ENCODE measurements around the gene PRSS48. TPM values are rescaled to one million over a fixed set of nuclear protein-coding genes. Genes with fewer than 3 reads are reported as not detected.
"Not testable (repeated sequence)": the region's sequence is repeated elsewhere in the genome, so short reads cannot be mapped to it uniquely, and the experiment has no call there.

PRSS48 gene
- total RNA-seq, 2 donors from 2014 or later = not detected

GRCh38 chr4:151228189-151229119 lies 48.5 kb upstream of the PRSS48 start:
- DNase-seq = no peak
- Histone ChIP-seq H3K9ac (ENCODE audit: extremely low read depth, low read length, poor library complexity, severe bottlenecking) (no peak overlapping the region), H3K27ac (ENCODE audit: low read depth, low read length) (no peak overlapping the region), H3K4me1 (ENCODE audit: control insufficient read depth, insufficient read depth, low read length) (no peaks in the 10 kb centered on the region), H3K36me3 (ENCODE audit: control insufficient read depth, insufficient read depth, low read length) (no peaks in the 10 kb centered on the region), H3K4me3 (ENCODE audit: low read length) (no peak overlapping the region), H3K9me3 (ENCODE audit: control insufficient read depth, low read length) (no peaks in the 10 kb centered on the region), H3K27me3 (ENCODE audit: control insufficient read depth, insufficient read depth, low read length, poor library complexity, severe bottlenecking) (no peaks in the 10 kb centered on the region)
- peaks cover 18% of the 10 kb centered on the region for H3K36me3 Mint-ChIP-seq (ENCODE audit: low read depth)
- H3K27ac Mint-ChIP-seq = no peak overlapping the region
- WGBS, 2 experiments (ENCODE audit: insufficient coverage in 1 of 2, insufficient read length in 1 of 2) = 95% methylated on average over 4 of the region's 6 CpGs; no CpG with 5 or more reads in 1 of the 2 experiments
- H3K4me1 Mint-ChIP-seq = no peaks in the 10 kb centered on the region
- TF ChIP-seq, protein P1, sequence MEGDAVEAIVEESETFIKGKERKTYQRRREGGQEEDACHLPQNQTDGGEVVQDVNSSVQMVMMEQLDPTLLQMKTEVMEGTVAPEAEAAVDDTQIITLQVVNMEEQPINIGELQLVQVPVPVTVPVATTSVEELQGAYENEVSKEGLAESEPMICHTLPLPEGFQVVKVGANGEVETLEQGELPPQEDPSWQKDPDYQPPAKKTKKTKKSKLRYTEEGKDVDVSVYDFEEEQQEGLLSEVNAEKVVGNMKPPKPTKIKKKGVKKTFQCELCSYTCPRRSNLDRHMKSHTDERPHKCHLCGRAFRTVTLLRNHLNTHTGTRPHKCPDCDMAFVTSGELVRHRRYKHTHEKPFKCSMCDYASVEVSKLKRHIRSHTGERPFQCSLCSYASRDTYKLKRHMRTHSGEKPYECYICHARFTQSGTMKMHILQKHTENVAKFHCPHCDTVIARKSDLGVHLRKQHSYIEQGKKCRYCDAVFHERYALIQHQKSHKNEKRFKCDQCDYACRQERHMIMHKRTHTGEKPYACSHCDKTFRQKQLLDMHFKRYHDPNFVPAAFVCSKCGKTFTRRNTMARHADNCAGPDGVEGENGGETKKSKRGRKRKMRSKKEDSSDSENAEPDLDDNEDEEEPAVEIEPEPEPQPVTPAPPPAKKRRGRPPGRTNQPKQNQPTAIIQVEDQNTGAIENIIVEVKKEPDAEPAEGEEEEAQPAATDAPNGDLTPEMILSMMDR (conservative IDR thresholded peaks at IDR 0.05) = no peak
- H3K27me3 Mint-ChIP-seq (ENCODE audit: insufficient read depth) = no peaks in the 10 kb centered on the region
- H3K9me3 Mint-ChIP-seq = no peaks in the 10 kb centered on the region
- H3K4me3 Mint-ChIP-seq = no peak overlapping the region

GRCh38 chr4:151231915-151232595 lies 44.9 kb upstream of the PRSS48 start:
- TF ChIP-seq, protein P1 (conservative IDR thresholded peaks at IDR 0.05) = no peak
- H3K9ac ChIP-seq (ENCODE audit: extremely low read depth, low read length, poor library complexity, severe bottlenecking) = no peak overlapping the region
- no peak overlapping the region for H3K4me3 ChIP-seq (ENCODE audit: low read length)
- no peak overlapping the region for H3K27ac ChIP-seq (ENCODE audit: low read depth, low read length)
- no peaks in the 10 kb centered on the region for H3K27me3 Mint-ChIP-seq (ENCODE audit: insufficient read depth)
- no peaks in the 10 kb centered on the region for H3K4me1 Mint-ChIP-seq
- H3K27ac Mint-ChIP-seq = no peak overlapping the region
- H3K27me3 ChIP-seq (ENCODE audit: control insufficient read depth, insufficient read depth, low read length, poor library complexity, severe bottlenecking) = no peaks in the 10 kb centered on the region
- H3K4me3 Mint-ChIP-seq = no peak overlapping the region
- H3K36me3 Mint-ChIP-seq (ENCODE audit: low read depth) = peaks cover 20% of the 10 kb centered on the region
- no peak for DNase-seq
- H3K9me3 ChIP-seq (ENCODE audit: control insufficient read depth, low read length) = peaks cover 5% of the 10 kb centered on the region
- no peaks in the 10 kb centered on the region for H3K4me1 ChIP-seq (ENCODE audit: control insufficient read depth, insufficient read depth, low read length)
- no peaks in the 10 kb centered on the region for H3K36me3 ChIP-seq (ENCODE audit: control insufficient read depth, insufficient read depth, low read length)
- peaks cover 7% of the 10 kb centered on the region for H3K9me3 Mint-ChIP-seq
- WGBS, 2 experiments (ENCODE audit: insufficient coverage in 1 of 2, insufficient read length in 1 of 2) = 84 to 97% methylated on average over 6 to 7 of the region's 7 CpGs

DNA sequence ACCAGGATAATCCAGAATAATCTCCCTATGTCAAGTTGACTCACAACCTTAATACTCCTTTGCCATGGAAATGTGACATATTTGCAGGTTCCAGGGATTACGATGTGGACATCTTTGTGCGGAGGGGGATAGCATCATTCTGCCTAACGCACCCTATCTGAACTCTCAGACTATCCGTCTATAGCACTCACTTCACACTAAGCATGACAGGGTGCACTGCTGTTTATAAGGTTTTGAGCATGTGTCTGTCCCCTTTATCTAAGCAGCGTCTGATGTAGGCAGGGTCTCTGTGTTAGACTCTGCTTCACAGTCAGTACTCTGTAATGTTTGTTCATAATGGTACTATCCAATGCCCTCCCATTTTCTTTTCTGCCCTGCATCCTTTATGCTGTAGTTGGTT lies 43.4 kb upstream of the PRSS48 start:
- H3K27me3 ChIP-seq (ENCODE audit: control insufficient read depth, insufficient read depth, low read length, poor library complexity, severe bottlenecking) = no peaks in the 10 kb centered on the region
- no peaks in the 10 kb centered on the region for H3K4me1 Mint-ChIP-seq
- no peak overlapping the region for H3K9ac ChIP-seq (ENCODE audit: extremely low read depth, low read length, poor library complexity, severe bottlenecking)
- 94 to 99% methylated on average over 4 to 5 of the region's 5 CpGs for WGBS, 2 experiments (ENCODE audit: insufficient coverage in 1 of 2, insufficient read length in 1 of 2)
- peaks cover 7% of the 10 kb centered on the region for H3K9me3 Mint-ChIP-seq
- no peaks in the 10 kb centered on the region for H3K27me3 Mint-ChIP-seq (ENCODE audit: insufficient read depth)
- H3K4me3 ChIP-seq (ENCODE audit: low read length) = no peak overlapping the region
- H3K36me3 ChIP-seq (ENCODE audit: control insufficient read depth, insufficient read depth, low read length) = no peaks in the 10 kb centered on the region
- no peak overlapping the region for H3K4me3 Mint-ChIP-seq
- no peak overlapping the region for H3K27ac ChIP-seq (ENCODE audit: low read depth, low read length)
- no peak overlapping the region for H3K27ac Mint-ChIP-seq
- TF ChIP-seq, protein P1 (conservative IDR thresholded peaks at IDR 0.05) = no peak
- H3K9me3 ChIP-seq (ENCODE audit: control insufficient read depth, low read length) = peaks cover 5% of the 10 kb centered on the region
- no peak for DNase-seq
- no peaks in the 10 kb centered on the region for H3K4me1 ChIP-seq (ENCODE audit: control insufficient read depth, insufficient read depth, low read length)
- peaks cover 29% of the 10 kb centered on the region for H3K36me3 Mint-ChIP-seq (ENCODE audit: low read depth)

DNA sequence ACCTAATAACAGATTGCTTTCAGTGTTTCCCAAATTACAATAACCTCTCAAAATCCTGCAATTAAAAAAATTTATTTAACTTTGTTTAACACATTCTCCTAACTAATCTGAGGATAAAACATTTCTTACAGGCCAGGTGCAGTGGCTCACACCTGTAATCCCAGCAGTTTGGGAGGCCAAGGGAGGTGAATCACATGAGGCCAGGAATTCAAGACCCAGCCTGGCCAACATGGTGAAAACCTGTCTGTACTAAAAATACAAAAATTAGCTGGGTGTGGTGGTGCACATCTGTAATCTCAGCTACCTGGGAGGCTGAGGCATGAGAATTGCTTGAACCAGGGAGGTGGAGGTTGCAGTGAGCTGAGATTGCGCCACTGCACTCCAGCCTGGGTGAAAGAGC lies 41.6 kb upstream of the PRSS48 start:
- not testable (repeated sequence) for H3K9me3 ChIP-seq (ENCODE audit: control insufficient read depth, low read length); H3K27ac ChIP-seq (ENCODE audit: low read depth, low read length); H3K4me3 Mint-ChIP-seq; H3K9ac ChIP-seq (ENCODE audit: extremely low read depth, low read length, poor library complexity, severe bottlenecking); H3K4me3 ChIP-seq (ENCODE audit: low read length); H3K27me3 Mint-ChIP-seq (ENCODE audit: insufficient read depth); H3K4me1 Mint-ChIP-seq; H3K4me1 ChIP-seq (ENCODE audit: control insufficient read depth, insufficient read depth, low read length); H3K27ac Mint-ChIP-seq; H3K27me3 ChIP-seq (ENCODE audit: control insufficient read depth, insufficient read depth, low read length, poor library complexity, severe bottlenecking); DNase-seq; H3K9me3 Mint-ChIP-seq; H3K36me3 ChIP-seq (ENCODE audit: control insufficient read depth, insufficient read depth, low read length)
- peaks cover 19% of the 10 kb centered on the region for H3K36me3 Mint-ChIP-seq (ENCODE audit: low read depth)
- 83 to 94% methylated on average over 1 of the region's 1 CpG for WGBS, 2 experiments (ENCODE audit: insufficient coverage in 1 of 2, insufficient read length in 1 of 2)

All from endodermal cell (in vitro differentiated cells).